Measurements from ENCODE around the gene KIF3C.
A peak's percentile ranks its signal among the peaks of the same experiment; 100 is the strongest.
"Not testable (repeated sequence)": the region's sequence is repeated elsewhere in the genome, so short reads cannot be mapped to it uniquely, and the experiment has no call there.

The KIF3C gene

DNA sequence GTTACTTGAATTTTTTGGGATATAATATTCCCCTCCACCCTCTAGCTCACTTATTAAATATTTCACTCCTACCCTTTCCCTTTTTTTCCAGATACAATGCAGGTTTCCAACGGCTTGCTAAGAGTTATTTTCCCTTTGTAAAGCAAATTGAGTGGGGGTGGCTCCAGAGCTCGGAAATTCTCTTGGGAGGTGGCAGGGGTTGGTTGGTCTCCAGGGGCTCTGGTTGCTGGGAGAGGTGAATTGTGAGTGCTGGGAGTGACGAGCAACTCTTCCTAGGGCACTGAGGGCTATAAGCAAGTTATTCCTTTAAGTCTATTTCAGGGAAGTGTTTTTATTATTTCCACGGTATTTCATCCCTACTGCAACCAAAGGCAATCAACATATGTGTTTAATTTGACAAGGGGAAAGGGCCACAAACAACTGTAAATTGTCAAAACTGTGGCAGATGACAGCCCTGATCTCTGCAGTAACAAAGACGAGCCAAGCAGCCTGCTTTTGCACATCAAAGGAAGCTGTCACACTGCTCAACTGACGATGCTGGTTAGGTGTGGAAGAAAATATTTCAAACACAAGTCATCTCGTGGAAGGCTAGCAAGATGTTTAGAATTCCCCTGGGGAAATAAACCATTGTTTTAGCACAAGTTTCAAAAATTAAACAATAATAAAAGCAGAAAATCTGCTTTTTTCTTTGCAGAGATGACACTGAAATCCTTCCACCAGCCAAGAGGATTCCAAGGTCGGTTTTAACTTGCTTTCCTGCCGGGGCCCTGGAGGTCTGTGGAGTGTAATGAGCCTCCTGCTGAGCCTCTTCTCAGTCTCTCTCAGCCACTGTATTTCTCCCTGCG, 69.2 kb downstream of the KIF3C start:
- H3K79me1 ChIP-seq (ENCODE audit: low read length), result no peaks in the 10 kb centered on the region
- no peak overlapping the region for H2AK5ac ChIP-seq (ENCODE audit: low read length)
- H4K8ac ChIP-seq (ENCODE audit: low read depth, low read length), result no peak overlapping the region
- no CpG with 5 or more reads among the region's 10 CpGs for WGBS (ENCODE audit: extremely low coverage, insufficient coverage, low lambda C conversion rate)
- peak overlapping the region; percentile 7 for H3K9ac ChIP-seq (ENCODE audit: low read length)
- H3K4me1 ChIP-seq (ENCODE audit: control insufficient read depth, low read depth, low read length), result peaks cover 3% of the 10 kb centered on the region
- H3K4me2 ChIP-seq (ENCODE audit: low read length), result peak overlapping the region; percentile 4
- H4K5ac ChIP-seq (ENCODE audit: low read length), result no peak overlapping the region
- H2BK15ac ChIP-seq (replicated peaks; ENCODE audit: low read depth), result no peak overlapping the region
- H3K27me3 ChIP-seq (ENCODE audit: insufficient read depth, low read length, poor library complexity), result no peaks in the 10 kb centered on the region
- H2BK5ac ChIP-seq (ENCODE audit: low read length), result no peak overlapping the region
- H3K18ac ChIP-seq (ENCODE audit: low read length), result peak overlapping the region; percentile 28
- no peaks in the 10 kb centered on the region for H3K36me3 ChIP-seq (ENCODE audit: control insufficient read depth, insufficient read depth, low read length)
- DNase-seq, result peak; percentile 85
- no peak overlapping the region for H3K23ac ChIP-seq (ENCODE audit: low read length)
- H3K4me3 ChIP-seq (ENCODE audit: low read length), result no peak overlapping the region
- H2BK120ac ChIP-seq (ENCODE audit: low read depth, low read length), result no peak overlapping the region
- no peaks in the 10 kb centered on the region for H3K79me2 ChIP-seq (ENCODE audit: control insufficient read depth, insufficient read depth, low read length)
- H3K27ac ChIP-seq (ENCODE audit: low read depth, low read length), result peak overlapping the region; percentile 53
- no peak overlapping the region for H3K4ac ChIP-seq (ENCODE audit: low read depth, low read length)
- peak overlapping the region; percentile 25 for H3K56ac ChIP-seq (ENCODE audit: low read length)

DNA sequence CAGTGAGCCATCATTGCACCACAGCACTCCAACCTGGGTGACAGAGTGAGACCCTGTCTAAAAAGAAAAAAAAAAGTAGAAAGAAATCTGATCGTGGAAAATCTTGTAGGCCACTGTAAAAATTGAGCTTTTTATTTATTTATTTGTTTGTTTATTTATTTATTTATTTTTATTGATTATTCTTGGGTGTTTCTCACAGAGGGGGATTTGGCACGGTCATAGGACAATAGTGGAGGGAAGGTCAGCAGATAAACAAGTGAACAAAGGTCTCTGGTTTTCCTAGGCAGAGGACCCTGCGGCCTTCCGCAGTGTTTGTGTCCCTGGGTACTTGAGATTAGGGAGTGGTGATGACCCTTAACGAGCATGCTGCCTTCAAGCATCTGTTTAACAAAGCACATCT, 72.7 kb downstream of the KIF3C start:
- H4K8ac ChIP-seq (ENCODE audit: low read depth, low read length); H3K27me3 ChIP-seq (ENCODE audit: insufficient read depth, low read length, poor library complexity); H3K9ac ChIP-seq (ENCODE audit: low read length); H2BK120ac ChIP-seq (ENCODE audit: low read depth, low read length); H2BK15ac ChIP-seq (replicated peaks; ENCODE audit: low read depth); H3K18ac ChIP-seq (ENCODE audit: low read length); H3K4me3 ChIP-seq (ENCODE audit: low read length); DNase-seq; H2AK5ac ChIP-seq (ENCODE audit: low read length); H4K5ac ChIP-seq (ENCODE audit: low read length); H3K4me2 ChIP-seq (ENCODE audit: low read length); H3K79me1 ChIP-seq (ENCODE audit: low read length); H3K4me1 ChIP-seq (ENCODE audit: control insufficient read depth, low read depth, low read length); H3K36me3 ChIP-seq (ENCODE audit: control insufficient read depth, insufficient read depth, low read length); H2BK5ac ChIP-seq (ENCODE audit: low read length); H3K4ac ChIP-seq (ENCODE audit: low read depth, low read length); H3K79me2 ChIP-seq (ENCODE audit: control insufficient read depth, insufficient read depth, low read length); H3K56ac ChIP-seq (ENCODE audit: low read length); H3K27ac ChIP-seq (ENCODE audit: low read depth, low read length); H3K23ac ChIP-seq (ENCODE audit: low read length): not testable (repeated sequence)
- no CpG with 5 or more reads among the region's 5 CpGs for WGBS (ENCODE audit: extremely low coverage, insufficient coverage, low lambda C conversion rate)

DNA sequence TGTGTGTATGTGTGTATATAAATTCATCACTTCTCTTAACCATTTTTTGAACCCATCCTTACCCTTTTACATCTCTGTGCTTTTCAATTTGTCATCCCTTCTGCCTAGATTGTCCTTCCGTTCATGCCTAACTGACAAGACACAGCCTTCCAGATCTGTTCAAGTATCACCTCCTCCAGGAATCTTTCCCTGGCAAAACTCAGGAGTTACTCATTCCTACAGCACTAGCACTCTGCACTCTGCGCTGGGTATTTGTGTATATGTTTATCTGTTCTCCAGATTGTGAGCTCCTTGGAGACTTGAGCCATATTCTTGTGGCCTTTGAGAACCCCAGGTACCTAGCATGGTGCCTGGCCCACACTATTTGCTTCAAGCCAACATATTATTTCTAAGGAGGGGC, 77.2 kb downstream of the KIF3C start:
- no peak overlapping the region for H2BK5ac ChIP-seq (ENCODE audit: low read length)
- no peak overlapping the region for H3K4me2 ChIP-seq (ENCODE audit: low read length)
- H2AK5ac ChIP-seq (ENCODE audit: low read length), result no peak overlapping the region
- no peak overlapping the region for H3K4ac ChIP-seq (ENCODE audit: low read depth, low read length)
- no peaks in the 10 kb centered on the region for H3K79me2 ChIP-seq (ENCODE audit: control insufficient read depth, insufficient read depth, low read length)
- H2BK120ac ChIP-seq (ENCODE audit: low read depth, low read length), result no peak overlapping the region
- H3K4me1 ChIP-seq (ENCODE audit: control insufficient read depth, low read depth, low read length), result no peaks in the 10 kb centered on the region
- H3K36me3 ChIP-seq (ENCODE audit: control insufficient read depth, insufficient read depth, low read length), result no peaks in the 10 kb centered on the region
- H2BK15ac ChIP-seq (replicated peaks; ENCODE audit: low read depth), result no peak overlapping the region
- no peaks in the 10 kb centered on the region for H3K79me1 ChIP-seq (ENCODE audit: low read length)
- no peak overlapping the region for H3K4me3 ChIP-seq (ENCODE audit: low read length)
- WGBS (ENCODE audit: extremely low coverage, insufficient coverage, low lambda C conversion rate), result no CpG with 5 or more reads among the region's 2 CpGs
- H3K18ac ChIP-seq (ENCODE audit: low read length), result no peak overlapping the region
- no peak overlapping the region for H3K56ac ChIP-seq (ENCODE audit: low read length)
- H3K9ac ChIP-seq (ENCODE audit: low read length), result no peak overlapping the region
- H4K5ac ChIP-seq (ENCODE audit: low read length), result no peak overlapping the region
- no peak overlapping the region for H3K27ac ChIP-seq (ENCODE audit: low read depth, low read length)
- no peak for DNase-seq
- H3K27me3 ChIP-seq (ENCODE audit: insufficient read depth, low read length, poor library complexity), result no peaks in the 10 kb centered on the region
- H3K23ac ChIP-seq (ENCODE audit: low read length), result no peak overlapping the region
- no peak overlapping the region for H4K8ac ChIP-seq (ENCODE audit: low read depth, low read length)

DNA sequence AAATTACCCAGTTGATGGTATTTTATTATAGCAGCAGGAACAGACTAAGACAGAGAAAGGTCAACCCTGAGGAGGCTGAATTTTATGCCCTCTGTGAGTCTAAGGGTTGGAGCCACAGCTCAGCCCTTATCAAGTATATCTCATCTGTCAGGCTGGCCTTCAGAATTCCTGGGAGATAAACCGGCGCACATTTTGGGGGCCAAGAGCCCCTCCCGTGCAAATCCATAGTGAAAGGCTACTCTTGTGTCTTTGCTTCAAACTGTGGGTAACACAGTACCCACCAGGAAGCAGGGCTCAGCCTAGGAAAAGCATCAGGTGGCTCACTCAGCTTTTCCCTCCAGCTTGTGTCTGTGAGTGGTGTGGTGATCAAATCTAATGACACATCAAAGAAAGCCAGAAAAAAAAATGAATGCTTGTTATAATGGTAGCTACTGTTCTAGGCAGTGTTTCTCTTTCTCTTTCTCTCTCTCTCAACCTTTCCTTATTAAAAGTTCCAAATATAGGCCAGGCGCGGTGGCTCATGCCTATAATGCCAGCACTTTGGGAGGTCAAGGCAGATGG, 79.0 kb downstream of the KIF3C start:
- H2AK5ac ChIP-seq (ENCODE audit: low read length), result no peak overlapping the region
- no peak for DNase-seq
- no peak overlapping the region for H3K27ac ChIP-seq (ENCODE audit: low read depth, low read length)
- H4K5ac ChIP-seq (ENCODE audit: low read length), result no peak overlapping the region
- no peak overlapping the region for H2BK120ac ChIP-seq (ENCODE audit: low read depth, low read length)
- H3K23ac ChIP-seq (ENCODE audit: low read length), result no peak overlapping the region
- no peak overlapping the region for H3K4me2 ChIP-seq (ENCODE audit: low read length)
- no peak overlapping the region for H2BK15ac ChIP-seq (replicated peaks; ENCODE audit: low read depth)
- H3K27me3 ChIP-seq (ENCODE audit: insufficient read depth, low read length, poor library complexity), result no peaks in the 10 kb centered on the region
- H3K4me3 ChIP-seq (ENCODE audit: low read length), result no peak overlapping the region
- no peak overlapping the region for H4K8ac ChIP-seq (ENCODE audit: low read depth, low read length)
- H3K79me1 ChIP-seq (ENCODE audit: low read length), result no peaks in the 10 kb centered on the region
- no peaks in the 10 kb centered on the region for H3K4me1 ChIP-seq (ENCODE audit: control insufficient read depth, low read depth, low read length)
- WGBS (ENCODE audit: extremely low coverage, insufficient coverage, low lambda C conversion rate), result no CpG with 5 or more reads among the region's 5 CpGs
- H2BK5ac ChIP-seq (ENCODE audit: low read length), result no peak overlapping the region
- H3K4ac ChIP-seq (ENCODE audit: low read depth, low read length), result no peak overlapping the region
- no peak overlapping the region for H3K9ac ChIP-seq (ENCODE audit: low read length)
- H3K79me2 ChIP-seq (ENCODE audit: control insufficient read depth, insufficient read depth, low read length), result no peaks in the 10 kb centered on the region
- H3K56ac ChIP-seq (ENCODE audit: low read length), result no peak overlapping the region
- no peaks in the 10 kb centered on the region for H3K36me3 ChIP-seq (ENCODE audit: control insufficient read depth, insufficient read depth, low read length)
- no peak overlapping the region for H3K18ac ChIP-seq (ENCODE audit: low read length)

DNA sequence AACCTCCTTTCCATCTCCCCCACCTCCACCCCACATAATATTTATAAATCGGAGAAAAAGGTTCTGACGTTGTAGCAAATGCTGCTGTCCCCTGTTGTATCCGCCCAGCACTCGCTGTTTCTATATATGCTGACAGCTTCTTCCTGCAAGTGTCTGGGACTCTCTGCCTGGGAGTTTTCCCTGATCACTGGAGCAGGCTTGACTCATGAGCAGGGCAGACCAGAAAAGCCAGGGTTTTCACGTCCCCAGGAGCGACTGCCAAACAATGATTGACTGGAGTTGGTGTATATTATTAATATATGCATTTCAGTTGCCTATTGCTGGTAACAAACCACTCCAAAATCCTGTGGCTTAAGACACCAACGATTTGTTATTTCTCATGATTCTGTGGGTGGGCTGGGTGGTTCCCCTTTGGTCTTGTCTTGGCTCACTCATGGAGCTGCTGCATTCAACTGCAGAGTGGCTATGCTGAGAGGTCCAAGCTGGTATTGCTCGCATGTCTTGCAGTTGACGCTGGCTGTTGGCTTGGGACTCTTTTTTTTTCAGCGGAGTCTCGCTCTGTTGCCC, 82.8 kb downstream of the KIF3C start:
- Histone ChIP-seq H3K27ac (ENCODE audit: low read depth, low read length) (no peak overlapping the region), H3K9ac (ENCODE audit: low read length) (no peak overlapping the region), H3K79me1 (ENCODE audit: low read length) (no peaks in the 10 kb centered on the region), H3K18ac (ENCODE audit: low read length) (no peak overlapping the region), H3K4me2 (ENCODE audit: low read length) (no peak overlapping the region), H2BK15ac (replicated peaks; ENCODE audit: low read depth) (no peak overlapping the region), H3K27me3 (ENCODE audit: insufficient read depth, low read length, poor library complexity) (no peaks in the 10 kb centered on the region), H3K36me3 (ENCODE audit: control insufficient read depth, insufficient read depth, low read length) (no peaks in the 10 kb centered on the region), H3K79me2 (ENCODE audit: control insufficient read depth, insufficient read depth, low read length) (no peaks in the 10 kb centered on the region), H3K4me3 (ENCODE audit: low read length) (no peak overlapping the region), H2AK5ac (ENCODE audit: low read length) (no peak overlapping the region), H2BK5ac (ENCODE audit: low read length) (no peak overlapping the region), H3K4me1 (ENCODE audit: control insufficient read depth, low read depth, low read length) (peaks cover 3% of the 10 kb centered on the region), H3K56ac (ENCODE audit: low read length) (no peak overlapping the region), H3K4ac (ENCODE audit: low read depth, low read length) (no peak overlapping the region), H3K23ac (ENCODE audit: low read length) (no peak overlapping the region), H2BK120ac (ENCODE audit: low read depth, low read length) (no peak overlapping the region), H4K8ac (ENCODE audit: low read depth, low read length) (no peak overlapping the region), H4K5ac (ENCODE audit: low read length) (no peak overlapping the region)
- no peak for DNase-seq
- WGBS (ENCODE audit: extremely low coverage, insufficient coverage, low lambda C conversion rate), result no CpG with 5 or more reads among the region's 11 CpGs

Data from mesendoderm (in vitro differentiated cells).